K562 (cell line): ENCODE results near the gene SLC31A1. TPM values are rescaled to one million over a fixed set of nuclear protein-coding genes. Genes with fewer than 3 reads are reported as not detected.

Experiments
- ARNT ChIP-seq, 2 experiments: fragments of 450-650 bp; IDR thresholded peaks; 2 replicates each; pipeline ENCODE4 v1.6.1; 2016; ENCODE audit warnings: mild to moderate bottlenecking in 1 of 2
- C11orf30 ChIP-seq: fragments of 450-650 bp; IDR thresholded peaks from 2 replicates; pipeline ENCODE4 v1.6.1; 2016; ENCODE audit warnings: low read depth, mild to moderate bottlenecking
- NFE2 ChIP-seq: IDR thresholded peaks from 2 replicates; pipeline ENCODE4 v1.6.1; 2014; ENCODE audit warnings: antibody characterized with exemption, low read depth
- NR2C1 ChIP-seq, 2 experiments: fragments of 450-650 bp; IDR thresholded peaks; 2 replicates each; pipeline ENCODE4 v1.6.1; 2017; ENCODE audit warnings: mild to moderate bottlenecking in 2 of 2, antibody characterized with exemption in 1 of 2, inconsistent platforms in 1 of 2, missing compliant biosample characterization in 1 of 2, missing genetic modification characterization in 1 of 2
- NR2C2 ChIP-seq, 2 experiments: fragments of 200-800 bp in 1 of 2; sonication (Bioruptor generic) in 1 of 2; sonication (generic) in 1 of 2; formaldehyde crosslinking in 1 of 2; IDR thresholded peaks; 2 replicates each; pipeline versions ENCODE4 v1.6.1 to v1.8.0; 2016 to 2022; ENCODE audit warnings: mild to moderate bottlenecking in 1 of 2, missing compliant biosample characterization in 1 of 2, missing genetic modification characterization in 1 of 2, missing genetic modification reagents in 1 of 2
- ZNF311 ChIP-seq: fragments of 250-450 bp; sonication (Bioruptor Pico); IDR thresholded peaks from 2 replicates; pipeline ENCODE4 v1.4.0; 2020; ENCODE audit warnings: mild to moderate bottlenecking, moderate library complexity
- ZNF445 ChIP-seq: fragments of 250-450 bp; sonication (Bioruptor Pico); IDR thresholded peaks from 2 replicates; pipeline ENCODE4 v1.4.0; 2020; ENCODE audit warnings: low read depth, mild to moderate bottlenecking, moderate library complexity
- polyA plus RNA-seq, 8 experiments: library from polyadenylated mRNA; depleted of rRNA in 4 of 8; stranded (reverse) in 5 of 8; unstranded in 3 of 8; fragments of >200 nt; fragmentation: Nextera tagmentation in 2 of 8; fragmentation: Illumina TruSeq in 1 of 8; extraction: Ambion mirVana in 2 of 8; extraction: Trizol in 1 of 8; gene quantifications; 2 replicates each; pipeline versions ENCODE4 v1.2.1 to v1.2.3, GENCODE V29; 2011 to 2014; ENCODE audit warnings: inconsistent platforms in 1 of 8, missing spikeins in 1 of 8
- total RNA-seq, 7 experiments: library from RNA; depleted of rRNA in 6 of 7; stranded (reverse); fragments of >200 nt in 6 of 7; fragmentation: Illumina TruSeq in 2 of 7; extraction: Trizol in 2 of 7; gene quantifications; 2 replicates each; pipeline versions ENCODE4 v1.2.1 to v1.2.3, GENCODE V29; 2011 to 2021; ENCODE audit warnings: low replicate concordance in 1 of 7
- TF ChIP-seq, protein P1 (sequence below), 2 experiments: fragments of 450-650 bp; formaldehyde crosslinking in 1 of 2; IDR thresholded peaks; 2 replicates each; pipeline versions ENCODE4 v1.4.0 to v1.6.1; 2014 to 2020; ENCODE audit warnings: mild to moderate bottlenecking in 2 of 2, borderline replicate concordance in 1 of 2, low read depth in 1 of 2

SLC31A1 gene
- total and polyA plus RNA-seq, 9 of the 15 experiments (the other 6 are each of a cell fraction or from before 2014, with no cell fraction given), result 15.4 to 40.7 (median 25.9) TPM

DNA sequence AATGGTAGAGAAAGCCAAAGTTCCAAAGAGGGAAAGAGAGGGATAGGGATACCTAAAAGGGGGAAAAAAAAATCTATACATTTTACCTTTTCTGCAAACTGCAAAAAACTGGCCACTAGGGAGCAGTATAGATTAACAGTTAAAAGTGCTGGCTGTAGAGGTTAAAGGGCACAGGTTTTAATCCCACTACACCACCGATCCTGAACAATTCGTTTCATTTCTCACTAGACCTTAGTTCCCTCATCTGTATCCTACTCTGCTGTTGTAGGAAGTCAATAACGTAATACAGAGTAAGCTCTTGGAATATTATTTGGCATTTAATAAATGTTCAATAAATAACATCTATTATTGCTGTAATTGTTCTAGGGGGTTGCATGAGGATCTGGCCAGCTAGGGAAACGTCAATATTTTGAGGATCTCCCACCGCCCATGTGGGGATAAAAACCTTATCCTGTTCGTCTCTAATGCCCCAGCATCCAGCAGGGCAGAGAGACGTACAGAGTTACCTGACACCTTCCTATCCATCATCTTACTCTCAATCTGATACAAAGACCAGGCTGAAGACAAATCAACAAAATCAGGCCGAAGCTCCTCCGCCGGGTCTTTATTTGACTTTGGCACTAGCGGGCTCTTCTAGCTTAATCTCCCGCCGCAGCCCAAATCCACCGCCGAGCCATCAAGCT is 53.3 kb downstream of the SLC31A1 start (continued):
- TF ChIP-seq, protein P1, sequence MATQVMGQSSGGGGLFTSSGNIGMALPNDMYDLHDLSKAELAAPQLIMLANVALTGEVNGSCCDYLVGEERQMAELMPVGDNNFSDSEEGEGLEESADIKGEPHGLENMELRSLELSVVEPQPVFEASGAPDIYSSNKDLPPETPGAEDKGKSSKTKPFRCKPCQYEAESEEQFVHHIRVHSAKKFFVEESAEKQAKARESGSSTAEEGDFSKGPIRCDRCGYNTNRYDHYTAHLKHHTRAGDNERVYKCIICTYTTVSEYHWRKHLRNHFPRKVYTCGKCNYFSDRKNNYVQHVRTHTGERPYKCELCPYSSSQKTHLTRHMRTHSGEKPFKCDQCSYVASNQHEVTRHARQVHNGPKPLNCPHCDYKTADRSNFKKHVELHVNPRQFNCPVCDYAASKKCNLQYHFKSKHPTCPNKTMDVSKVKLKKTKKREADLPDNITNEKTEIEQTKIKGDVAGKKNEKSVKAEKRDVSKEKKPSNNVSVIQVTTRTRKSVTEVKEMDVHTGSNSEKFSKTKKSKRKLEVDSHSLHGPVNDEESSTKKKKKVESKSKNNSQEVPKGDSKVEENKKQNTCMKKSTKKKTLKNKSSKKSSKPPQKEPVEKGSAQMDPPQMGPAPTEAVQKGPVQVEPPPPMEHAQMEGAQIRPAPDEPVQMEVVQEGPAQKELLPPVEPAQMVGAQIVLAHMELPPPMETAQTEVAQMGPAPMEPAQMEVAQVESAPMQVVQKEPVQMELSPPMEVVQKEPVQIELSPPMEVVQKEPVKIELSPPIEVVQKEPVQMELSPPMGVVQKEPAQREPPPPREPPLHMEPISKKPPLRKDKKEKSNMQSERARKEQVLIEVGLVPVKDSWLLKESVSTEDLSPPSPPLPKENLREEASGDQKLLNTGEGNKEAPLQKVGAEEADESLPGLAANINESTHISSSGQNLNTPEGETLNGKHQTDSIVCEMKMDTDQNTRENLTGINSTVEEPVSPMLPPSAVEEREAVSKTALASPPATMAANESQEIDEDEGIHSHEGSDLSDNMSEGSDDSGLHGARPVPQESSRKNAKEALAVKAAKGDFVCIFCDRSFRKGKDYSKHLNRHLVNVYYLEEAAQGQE (IDR thresholded peaks at IDR 0.05; ENCODE audit: borderline replicate concordance), result peak; percentile 56
- TF ChIP-seq, protein P1 (CRISPR knock-in tag; IDR thresholded peaks at IDR 0.05; ENCODE audit: low read depth), result no peak
- TF ChIP-seq NR2C2 (CRISPR knock-in tag; IDR thresholded peaks at IDR 0.05), result peak; percentile 87
- peak; percentile 37; the same call in 1 of the 2 replicates for TF ChIP-seq NR2C2 (tag; IDR thresholded peaks at IDR 0.05)
- TF ChIP-seq C11orf30, result peak; percentile 25; the same call in 1 of the 2 replicates
- TF ChIP-seq NR2C1 (IDR thresholded peaks at IDR 0.05), result peak; percentile 95
- peak; percentile 96 for TF ChIP-seq NR2C1 (tag; IDR thresholded peaks at IDR 0.05)
- TF ChIP-seq NFE2, result 0 out of 2 replicates have a peak, but pooled peaks have one; percentile 45
- TF ChIP-seq ARNT (IDR thresholded peaks at IDR 0.05), result peak in 1 of 2 experiments; percentile 40; a peak in 1 of 4 replicates
- TF ChIP-seq ZNF311 (CRISPR knock-in tag), result no peak
- no peak for TF ChIP-seq ZNF445 (CRISPR knock-in tag)
